GM21526 (cell line): ENCODE results near the gene FAT3.

Experiments
- ATAC-seq: cut with Tn5 transposase; IDR thresholded peaks from one replicate; pipeline ENCODE4 v1.9.1; 2021; ENCODE audit warnings: moderate library complexity; ENCODE audit not compliant: unreplicated experiment, low FRiP score

FAT3 gene

GRCh38 chr11:92227230-92227814 lies 2.7 kb downstream of the FAT3 start:
- no peak for ATAC-seq

GRCh38 chr11:92227959-92228935 lies 3.6 kb downstream of the FAT3 start:
- ATAC-seq, result no peak

- ATAC-seq, result no peak
Measured at GRCh38 chr11:92236856-92237255, 12.2 kb downstream of the FAT3 start.

GRCh38 chr11:92240916-92241315 lies 16.3 kb downstream of the FAT3 start:
- ATAC-seq, result no peak

- no peak for ATAC-seq
Measured at GRCh38 chr11:92245700-92246271, 21.2 kb downstream of the FAT3 start.

- ATAC-seq, result no peak
Measured at GRCh38 chr11:92246630-92247029, 22.0 kb downstream of the FAT3 start.

GRCh38 chr11:92249156-92249753 lies 24.6 kb downstream of the FAT3 start:
- no peak for ATAC-seq

GRCh38 chr11:92251980-92252379 lies 27.4 kb downstream of the FAT3 start:
- no peak for ATAC-seq

GRCh38 chr11:92253421-92253820 lies 28.8 kb downstream of the FAT3 start:
- ATAC-seq, result no peak

GRCh38 chr11:92253945-92254344 lies 29.3 kb downstream of the FAT3 start:
- no peak for ATAC-seq

GRCh38 chr11:92257536-92257935 lies 32.9 kb downstream of the FAT3 start:
- no peak for ATAC-seq

- no peak for ATAC-seq
Measured at GRCh38 chr11:92259861-92260260, 35.2 kb downstream of the FAT3 start.

- no peak for ATAC-seq
Measured at GRCh38 chr11:92264350-92264749, 39.7 kb downstream of the FAT3 start.

GRCh38 chr11:92266806-92267205 lies 42.2 kb downstream of the FAT3 start:
- ATAC-seq, result no peak

- no peak for ATAC-seq
Measured at GRCh38 chr11:92267278-92267677, 42.7 kb downstream of the FAT3 start.

GRCh38 chr11:92267968-92268367 lies 43.4 kb downstream of the FAT3 start:
- ATAC-seq, result no peak

- no peak for ATAC-seq
Measured at GRCh38 chr11:92268546-92268945, 43.9 kb downstream of the FAT3 start.

GRCh38 chr11:92269021-92269420 lies 44.4 kb downstream of the FAT3 start:
- ATAC-seq, result no peak

- no peak for ATAC-seq
Measured at GRCh38 chr11:92269841-92270240, 45.2 kb downstream of the FAT3 start.

GRCh38 chr11:92272651-92273050 lies 48.0 kb downstream of the FAT3 start:
- ATAC-seq, result no peak
